Memory B cell (primary cell): ENCODE results near the gene SPDYE3.
"Not testable (repeated sequence)": the region's sequence is repeated elsewhere in the genome, so short reads cannot be mapped to it uniquely, and the experiment has no call there.

Experiments
- ATAC-seq: fragments of 150-1000 bp; cut with Tn5 transposase; 2 replicates; pipeline ENCODE4 v1.10.0; 2021; ENCODE audit warnings: low read depth, mild to moderate bottlenecking, moderate library complexity
- DNase-seq, 2 donors: peaks; one replicate each; pipeline ENCODE4 v3.0.0; 2022; ENCODE audit warnings: low spot score in 2 of 2
- H3K27ac Mint-ChIP-seq: one replicate; pipeline ENCODE4 v1.8.0; 2022; ENCODE audit warnings: mild to moderate bottlenecking, moderate library complexity, mixed read lengths
- H3K27me3 Mint-ChIP-seq: one replicate; pipeline ENCODE4 v1.8.0; 2022; ENCODE audit warnings: mixed read lengths
- H3K36me3 Mint-ChIP-seq: one replicate; pipeline ENCODE4 v1.8.0; 2022; ENCODE audit warnings: mild to moderate bottlenecking, mixed read lengths
- H3K4me1 Mint-ChIP-seq: one replicate; pipeline ENCODE4 v1.8.0; 2022; ENCODE audit warnings: mixed read lengths
- H3K4me3 Mint-ChIP-seq: one replicate; pipeline ENCODE4 v1.8.0; 2022; ENCODE audit warnings: mild to moderate bottlenecking, moderate library complexity, mixed read lengths
- H3K9me3 Mint-ChIP-seq: one replicate; pipeline ENCODE4 v1.8.0; 2022; ENCODE audit warnings: mixed read lengths

SPDYE3 gene

GRCh38 chr7:100321648-100322047 is 14.1 kb downstream of the SPDYE3 start:
- H3K27me3 Mint-ChIP-seq, H3K9me3 Mint-ChIP-seq, H3K4me3 Mint-ChIP-seq, H3K4me1 Mint-ChIP-seq, H3K27ac Mint-ChIP-seq, DNase-seq, ATAC-seq: not testable (repeated sequence)
- peaks cover 17% of the 10 kb centered on the region for H3K36me3 Mint-ChIP-seq

- ATAC-seq, H3K9me3 Mint-ChIP-seq, DNase-seq, H3K4me1 Mint-ChIP-seq, H3K4me3 Mint-ChIP-seq, H3K27me3 Mint-ChIP-seq: not testable (repeated sequence)
- peak overlapping the region; percentile 11 for H3K27ac Mint-ChIP-seq
- peaks cover 19% of the 10 kb centered on the region for H3K36me3 Mint-ChIP-seq
Observed at GRCh38 chr7:100324194-100324593, 16.7 kb downstream of the SPDYE3 start.

GRCh38 chr7:100325671-100326070 is 18.2 kb downstream of the SPDYE3 start:
- H3K27me3 Mint-ChIP-seq, H3K4me3 Mint-ChIP-seq, H3K4me1 Mint-ChIP-seq, H3K9me3 Mint-ChIP-seq, ATAC-seq, DNase-seq: not testable (repeated sequence)
- peaks cover 13% of the 10 kb centered on the region for H3K36me3 Mint-ChIP-seq
- H3K27ac Mint-ChIP-seq, result peak overlapping the region; percentile 88

GRCh38 chr7:100326914-100327313 is 19.4 kb downstream of the SPDYE3 start:
- not testable (repeated sequence) for H3K27me3 Mint-ChIP-seq, DNase-seq, ATAC-seq, H3K4me3 Mint-ChIP-seq, H3K4me1 Mint-ChIP-seq, H3K27ac Mint-ChIP-seq, H3K9me3 Mint-ChIP-seq
- H3K36me3 Mint-ChIP-seq, result peaks cover 12% of the 10 kb centered on the region

GRCh38 chr7:100335566-100336466 is 28.3 kb downstream of the SPDYE3 start:
- not testable (repeated sequence) for H3K4me1 Mint-ChIP-seq, H3K27me3 Mint-ChIP-seq, H3K36me3 Mint-ChIP-seq, H3K9me3 Mint-ChIP-seq
- peak; percentile 76 to 79 for DNase-seq
- Mint-ChIP-seq H3K27ac (peak overlapping the region; percentile 95), H3K4me3 (peak overlapping the region; percentile 97)
- ATAC-seq, result peak; percentile 89

- Mint-ChIP-seq H3K36me3 (peaks cover 13% of the 10 kb centered on the region), H3K4me1 (peaks cover 17% of the 10 kb centered on the region)
- not testable (repeated sequence) for DNase-seq, ATAC-seq, H3K4me3 Mint-ChIP-seq, H3K27ac Mint-ChIP-seq, H3K9me3 Mint-ChIP-seq, H3K27me3 Mint-ChIP-seq
Observed at GRCh38 chr7:100338083-100338696, 30.7 kb downstream of the SPDYE3 start.

GRCh38 chr7:100341286-100341685 is 33.8 kb downstream of the SPDYE3 start:
- H3K4me3 Mint-ChIP-seq, ATAC-seq, H3K9me3 Mint-ChIP-seq, DNase-seq, H3K27me3 Mint-ChIP-seq: not testable (repeated sequence)
- peak overlapping the region; percentile 89 for H3K27ac Mint-ChIP-seq
- H3K36me3 Mint-ChIP-seq, result peaks cover 16% of the 10 kb centered on the region
- peaks cover 12% of the 10 kb centered on the region for H3K4me1 Mint-ChIP-seq

GRCh38 chr7:100342765-100343164 is 35.3 kb downstream of the SPDYE3 start:
- no peaks in the 10 kb centered on the region for H3K27me3 Mint-ChIP-seq
- H3K9me3 Mint-ChIP-seq, result no peaks in the 10 kb centered on the region
- DNase-seq, result no peak
- no peak for ATAC-seq
- H3K36me3 Mint-ChIP-seq, result peaks cover 16% of the 10 kb centered on the region
- peaks cover 12% of the 10 kb centered on the region for H3K4me1 Mint-ChIP-seq
- peak overlapping the region; percentile 89 for H3K27ac Mint-ChIP-seq
- H3K4me3 Mint-ChIP-seq, result no peak overlapping the region

GRCh38 chr7:100344124-100344559 is 36.6 kb downstream of the SPDYE3 start:
- peak overlapping the region; percentile 98 for H3K27ac Mint-ChIP-seq
- not testable (repeated sequence) for DNase-seq, ATAC-seq, H3K9me3 Mint-ChIP-seq, H3K27me3 Mint-ChIP-seq
- H3K4me3 Mint-ChIP-seq, result peak overlapping the region; percentile 63
- peaks cover 19% of the 10 kb centered on the region for H3K36me3 Mint-ChIP-seq
- peaks cover 12% of the 10 kb centered on the region for H3K4me1 Mint-ChIP-seq

GRCh38 chr7:100344560-100345287 is 37.2 kb downstream of the SPDYE3 start:
- Mint-ChIP-seq H3K4me1 (peaks cover 12% of the 10 kb centered on the region), H3K27ac (peak overlapping the region; percentile 98), H3K4me3 (peak overlapping the region; percentile 63), H3K36me3 (peaks cover 18% of the 10 kb centered on the region)
- peak; percentile 84 for ATAC-seq
- H3K27me3 Mint-ChIP-seq, H3K9me3 Mint-ChIP-seq: not testable (repeated sequence)
- peak; percentile 72 to 85 for DNase-seq

GRCh38 chr7:100345288-100345672 is 37.8 kb downstream of the SPDYE3 start:
- not testable (repeated sequence) for H3K9me3 Mint-ChIP-seq, H3K27me3 Mint-ChIP-seq, DNase-seq
- Mint-ChIP-seq H3K27ac (peak overlapping the region; percentile 98), H3K36me3 (peaks cover 20% of the 10 kb centered on the region), H3K4me3 (peak overlapping the region; percentile 63), H3K4me1 (peaks cover 12% of the 10 kb centered on the region)
- peak; percentile 28 for ATAC-seq

- Mint-ChIP-seq H3K4me1 (peaks cover 12% of the 10 kb centered on the region), H3K36me3 (peaks cover 22% of the 10 kb centered on the region), H3K27me3 (no peaks in the 10 kb centered on the region), H3K9me3 (no peaks in the 10 kb centered on the region), H3K27ac (peak overlapping the region; percentile 47), H3K4me3 (no peak overlapping the region)
- DNase-seq, result no peak
- no peak for ATAC-seq
Observed at GRCh38 chr7:100346921-100347320, 39.4 kb downstream of the SPDYE3 start.

GRCh38 chr7:100348805-100349204 is 41.3 kb downstream of the SPDYE3 start:
- H3K4me1 Mint-ChIP-seq, result peaks cover 8% of the 10 kb centered on the region
- DNase-seq (no peak), ATAC-seq (no peak)
- H3K27ac Mint-ChIP-seq, result peak overlapping the region; percentile 47
- H3K9me3 Mint-ChIP-seq, result no peaks in the 10 kb centered on the region
- H3K27me3 Mint-ChIP-seq, result no peaks in the 10 kb centered on the region
- H3K4me3 Mint-ChIP-seq, result no peak overlapping the region
- peaks cover 25% of the 10 kb centered on the region for H3K36me3 Mint-ChIP-seq

- no peak overlapping the region for H3K4me3 Mint-ChIP-seq
- H3K4me1 Mint-ChIP-seq, result peaks cover 5% of the 10 kb centered on the region
- no peaks in the 10 kb centered on the region for H3K9me3 Mint-ChIP-seq
- peaks cover 26% of the 10 kb centered on the region for H3K36me3 Mint-ChIP-seq
- no peak for DNase-seq
- no peaks in the 10 kb centered on the region for H3K27me3 Mint-ChIP-seq
- no peak for ATAC-seq
- no peak overlapping the region for H3K27ac Mint-ChIP-seq
Observed at GRCh38 chr7:100349757-100350156, 42.3 kb downstream of the SPDYE3 start.
